Measurements from ENCODE around the gene AMOTL1.

The AMOTL1 gene

DNA sequence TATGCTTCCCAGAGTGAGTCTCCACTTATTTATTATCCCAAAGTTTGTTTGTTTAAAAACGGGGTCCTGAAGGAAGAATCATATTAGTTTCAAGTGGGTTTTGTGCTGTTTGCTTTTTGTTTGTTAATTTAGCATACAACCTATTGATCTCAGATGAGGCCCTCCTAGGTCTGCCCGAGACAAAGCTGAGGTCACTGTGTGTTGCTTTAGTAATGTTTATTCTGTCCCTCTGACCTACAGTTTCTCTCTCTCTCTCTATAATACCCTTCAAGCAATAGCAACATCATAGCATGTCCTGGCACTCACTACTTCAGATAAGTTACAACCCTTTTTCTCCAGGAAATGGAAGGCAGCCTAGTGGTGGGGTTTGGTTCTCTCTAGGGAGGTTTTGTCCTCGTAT, 63.4 kb downstream of the AMOTL1 start:
- no peak for DNase-seq (ENCODE audit: extremely low read depth, insufficient read length)
- Histone ChIP-seq H3K27me3 (replicated peaks; ENCODE audit: control insufficient read depth, insufficient read depth, low read length) (no peaks in the 10 kb centered on the region), H3K4me3 (replicated peaks; ENCODE audit: low read depth, low read length) (no peak overlapping the region), H3K36me3 (ENCODE audit: control insufficient read depth, insufficient read depth, low read length) (no peaks in the 10 kb centered on the region)
- TF ChIP-seq, protein P1, sequence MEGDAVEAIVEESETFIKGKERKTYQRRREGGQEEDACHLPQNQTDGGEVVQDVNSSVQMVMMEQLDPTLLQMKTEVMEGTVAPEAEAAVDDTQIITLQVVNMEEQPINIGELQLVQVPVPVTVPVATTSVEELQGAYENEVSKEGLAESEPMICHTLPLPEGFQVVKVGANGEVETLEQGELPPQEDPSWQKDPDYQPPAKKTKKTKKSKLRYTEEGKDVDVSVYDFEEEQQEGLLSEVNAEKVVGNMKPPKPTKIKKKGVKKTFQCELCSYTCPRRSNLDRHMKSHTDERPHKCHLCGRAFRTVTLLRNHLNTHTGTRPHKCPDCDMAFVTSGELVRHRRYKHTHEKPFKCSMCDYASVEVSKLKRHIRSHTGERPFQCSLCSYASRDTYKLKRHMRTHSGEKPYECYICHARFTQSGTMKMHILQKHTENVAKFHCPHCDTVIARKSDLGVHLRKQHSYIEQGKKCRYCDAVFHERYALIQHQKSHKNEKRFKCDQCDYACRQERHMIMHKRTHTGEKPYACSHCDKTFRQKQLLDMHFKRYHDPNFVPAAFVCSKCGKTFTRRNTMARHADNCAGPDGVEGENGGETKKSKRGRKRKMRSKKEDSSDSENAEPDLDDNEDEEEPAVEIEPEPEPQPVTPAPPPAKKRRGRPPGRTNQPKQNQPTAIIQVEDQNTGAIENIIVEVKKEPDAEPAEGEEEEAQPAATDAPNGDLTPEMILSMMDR (IDR thresholded peaks at IDR 0.05; ENCODE audit: insufficient read depth, low read length, poor library complexity, severe bottlenecking), result no peak

DNA sequence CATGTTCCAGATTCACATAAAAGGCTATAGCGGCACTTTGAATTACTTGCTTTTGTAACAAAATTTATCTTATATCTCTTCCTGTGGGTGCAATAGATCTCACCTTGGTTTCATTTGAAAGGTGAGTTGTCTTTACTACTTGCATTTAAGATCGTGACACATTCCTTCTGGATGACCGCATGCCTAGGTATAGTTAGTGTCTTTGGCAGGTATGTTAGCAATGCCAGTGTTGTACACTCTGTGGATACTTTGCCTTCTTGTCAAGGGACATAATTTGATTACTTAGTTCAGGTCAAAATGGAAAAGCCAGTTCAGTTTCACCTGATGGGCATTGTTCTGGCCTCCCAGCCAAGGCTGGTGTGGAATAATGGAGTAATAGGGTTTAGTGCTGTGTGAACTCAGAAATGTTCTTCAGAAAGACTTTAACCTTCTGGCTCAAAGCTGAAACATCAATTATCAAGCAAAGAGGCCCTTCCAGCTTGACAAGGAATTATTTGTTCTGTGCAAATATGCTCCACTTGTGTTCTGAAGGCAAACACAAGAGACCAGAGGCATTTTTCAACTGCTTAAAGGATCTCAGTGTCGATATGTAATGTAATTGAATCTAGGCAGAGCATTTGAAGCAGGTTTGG, 64.6 kb downstream of the AMOTL1 start:
- H3K27me3 ChIP-seq (replicated peaks; ENCODE audit: control insufficient read depth, insufficient read depth, low read length), result no peaks in the 10 kb centered on the region
- H3K36me3 ChIP-seq (ENCODE audit: control insufficient read depth, insufficient read depth, low read length), result no peaks in the 10 kb centered on the region
- no peak overlapping the region for H3K4me3 ChIP-seq (replicated peaks; ENCODE audit: low read depth, low read length)
- TF ChIP-seq, protein P1 (IDR thresholded peaks at IDR 0.05; ENCODE audit: insufficient read depth, low read length, poor library complexity, severe bottlenecking), result no peak
- DNase-seq (ENCODE audit: extremely low read depth, insufficient read length), result no peak

DNA sequence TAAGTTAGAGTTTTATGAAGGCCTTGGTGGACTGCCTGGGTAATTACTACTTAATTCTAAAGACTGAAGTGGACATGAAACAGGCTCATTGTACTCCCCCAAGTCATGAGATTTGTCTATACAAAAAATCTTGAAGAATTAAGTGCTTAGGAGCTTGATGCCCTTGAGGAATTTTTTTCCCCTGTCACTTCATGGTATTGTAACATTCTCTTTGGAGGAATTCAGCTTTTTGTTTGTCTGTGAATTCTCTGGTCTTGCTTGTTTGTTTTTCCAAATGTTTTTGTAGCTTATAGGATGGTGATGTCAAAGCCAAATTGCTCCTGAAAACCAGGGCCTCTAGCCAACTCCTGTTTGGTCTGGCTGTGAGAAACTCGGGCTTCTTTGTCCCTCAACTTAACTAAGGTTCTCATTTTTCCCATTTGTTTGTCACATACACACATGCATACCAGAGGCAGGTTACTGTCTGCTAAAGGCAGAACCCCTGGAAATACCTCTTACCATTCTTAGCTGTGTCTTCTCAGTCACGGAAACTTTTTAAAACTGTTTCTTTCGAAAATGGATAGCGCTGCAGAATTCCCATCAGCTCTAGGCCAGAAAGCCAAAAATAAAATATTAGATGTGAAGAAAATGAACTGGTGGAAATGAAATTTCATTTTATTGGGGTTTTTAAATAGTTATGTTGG, 66.9 kb downstream of the AMOTL1 start:
- H3K4me3 ChIP-seq (replicated peaks; ENCODE audit: low read depth, low read length), result no peak overlapping the region
- no peaks in the 10 kb centered on the region for H3K27me3 ChIP-seq (replicated peaks; ENCODE audit: control insufficient read depth, insufficient read depth, low read length)
- H3K36me3 ChIP-seq (ENCODE audit: control insufficient read depth, insufficient read depth, low read length), result no peaks in the 10 kb centered on the region
- TF ChIP-seq, protein P1 (IDR thresholded peaks at IDR 0.05; ENCODE audit: insufficient read depth, low read length, poor library complexity, severe bottlenecking), result no peak
- no peak for DNase-seq (ENCODE audit: extremely low read depth, insufficient read length)

DNA sequence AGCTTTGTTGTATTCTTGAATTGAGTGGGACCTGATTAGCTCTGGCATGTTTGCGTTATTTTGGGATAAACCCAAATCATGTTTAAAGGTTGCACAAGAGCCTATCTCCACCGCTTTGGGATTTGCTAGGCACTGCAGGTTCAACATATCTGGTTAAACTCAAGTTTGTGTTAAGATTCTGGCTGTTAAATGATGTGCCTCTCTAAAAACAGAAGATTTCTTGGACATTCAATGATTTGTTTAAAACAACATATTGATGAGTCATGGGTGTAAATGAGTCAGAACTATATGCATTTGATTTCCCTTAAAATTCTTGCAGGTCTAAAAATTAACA, 67.4 kb downstream of the AMOTL1 start:
- TF ChIP-seq, protein P1 (IDR thresholded peaks at IDR 0.05; ENCODE audit: insufficient read depth, low read length, poor library complexity, severe bottlenecking), result no peak
- no peak for DNase-seq (ENCODE audit: extremely low read depth, insufficient read length)
- no peaks in the 10 kb centered on the region for H3K27me3 ChIP-seq (replicated peaks; ENCODE audit: control insufficient read depth, insufficient read depth, low read length)
- no peak overlapping the region for H3K4me3 ChIP-seq (replicated peaks; ENCODE audit: low read depth, low read length)
- no peaks in the 10 kb centered on the region for H3K36me3 ChIP-seq (ENCODE audit: control insufficient read depth, insufficient read depth, low read length)

DNA sequence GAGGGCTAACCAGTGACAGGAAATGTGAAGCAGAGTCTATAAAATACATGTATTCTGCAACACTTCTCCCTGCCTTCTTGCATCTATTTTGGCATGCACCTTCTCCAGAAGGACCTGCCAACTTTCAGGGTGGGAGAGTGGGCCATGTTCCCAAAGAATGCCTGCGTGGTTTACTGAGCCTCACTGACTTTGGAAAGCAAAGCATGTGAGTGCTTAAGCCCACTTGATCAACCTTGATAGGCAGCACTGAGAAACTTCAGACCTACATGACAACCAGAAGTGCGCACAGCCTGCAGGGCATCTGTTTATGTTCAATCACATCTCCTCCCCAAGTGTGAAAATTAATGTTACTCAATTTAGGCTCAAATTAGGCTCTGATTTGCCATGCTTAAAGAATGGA, 69.2 kb downstream of the AMOTL1 start:
- no peaks in the 10 kb centered on the region for H3K36me3 ChIP-seq (ENCODE audit: control insufficient read depth, insufficient read depth, low read length)
- no peaks in the 10 kb centered on the region for H3K27me3 ChIP-seq (replicated peaks; ENCODE audit: control insufficient read depth, insufficient read depth, low read length)
- DNase-seq (ENCODE audit: extremely low read depth, insufficient read length), result no peak
- no peak overlapping the region for H3K4me3 ChIP-seq (replicated peaks; ENCODE audit: low read depth, low read length)
- TF ChIP-seq, protein P1 (IDR thresholded peaks at IDR 0.05; ENCODE audit: insufficient read depth, low read length, poor library complexity, severe bottlenecking), result no peak

All from GM06990 (cell line).